ENCODE results near the gene FOXL1. TPM values are rescaled to one million over a fixed set of nuclear protein-coding genes. Genes with fewer than 3 reads are reported as not detected.

The FOXL1 gene
- total RNA-seq, 1 donor from 2014 or later: 8.2 TPM

- no peak for DNase-seq (ENCODE audit: low spot score)
Measured at GRCh38 chr16:86568677-86569623, 9.4 kb upstream of the FOXL1 start.

GRCh38 chr16:86569701-86570447 is 8.5 kb upstream of the FOXL1 start:
- no peak for DNase-seq (ENCODE audit: low spot score)

GRCh38 chr16:86570558-86571529 is 7.5 kb upstream of the FOXL1 start:
- no peak for DNase-seq (ENCODE audit: low spot score)

- DNase-seq (ENCODE audit: low spot score): no peak
Measured at GRCh38 chr16:86571530-86571915, 6.8 kb upstream of the FOXL1 start.

GRCh38 chr16:86572041-86572521 is 6.3 kb upstream of the FOXL1 start:
- DNase-seq (ENCODE audit: low spot score): no peak

- no peak for DNase-seq (ENCODE audit: low spot score)
Measured at GRCh38 chr16:86572606-86573005, 5.7 kb upstream of the FOXL1 start.

GRCh38 chr16:86573215-86573614 is 5.1 kb upstream of the FOXL1 start:
- DNase-seq (ENCODE audit: low spot score): no peak

- no peak for DNase-seq (ENCODE audit: low spot score)
Measured at GRCh38 chr16:86573646-86574508, 4.5 kb upstream of the FOXL1 start.

- no peak for DNase-seq (ENCODE audit: low spot score)
Measured at GRCh38 chr16:86574646-86575045, 3.7 kb upstream of the FOXL1 start.

- no peak for DNase-seq (ENCODE audit: low spot score)
Measured at GRCh38 chr16:86575095-86575685, 3.2 kb upstream of the FOXL1 start.

GRCh38 chr16:86575754-86576557 is 2.4 kb upstream of the FOXL1 start:
- peak; percentile 85 for DNase-seq (ENCODE audit: low spot score)

- DNase-seq (ENCODE audit: low spot score): no peak
Measured at GRCh38 chr16:86576591-86577313, 1.6 kb upstream of the FOXL1 start.

GRCh38 chr16:86577314-86577971 is 906 bp upstream of the FOXL1 start:
- no peak for DNase-seq (ENCODE audit: low spot score)

GRCh38 chr16:86578611-86579267 is 390 bp downstream of the FOXL1 start:
- DNase-seq (ENCODE audit: low spot score): peak; percentile 46

GRCh38 chr16:86579268-86580062 is 1.1 kb downstream of the FOXL1 start:
- no peak for DNase-seq (ENCODE audit: low spot score)

- no peak for DNase-seq (ENCODE audit: low spot score)
Measured at GRCh38 chr16:86580063-86580790, 1.9 kb downstream of the FOXL1 start.

Measured in mucosa of gallbladder (tissue), 1 donor.